Osteocyte (in vitro differentiated cells): ENCODE measurements around the gene SRSF6. TPM values are rescaled to one million over a fixed set of nuclear protein-coding genes. Genes with fewer than 3 reads are reported as not detected.
"Not testable (repeated sequence)": the region's sequence is repeated elsewhere in the genome, so short reads cannot be mapped to it uniquely, and the experiment has no call there.

Experiments
- DNase-seq: peaks from one replicate; pipeline ENCODE4 v3.0.0; 2021; ENCODE audit warnings: mixed read lengths; ENCODE audit not compliant: unreplicated experiment; ENCODE audit errors: extremely low spot score
- H3K27ac Mint-ChIP-seq: one replicate; pipeline ENCODE4 v1.8.0; 2021; ENCODE audit warnings: mild to moderate bottlenecking, mixed read lengths; ENCODE audit not compliant: unreplicated experiment
- H3K27me3 Mint-ChIP-seq: one replicate; pipeline ENCODE4 v1.8.0; 2021; ENCODE audit warnings: mixed read lengths; ENCODE audit not compliant: unreplicated experiment
- H3K36me3 Mint-ChIP-seq: one replicate; pipeline ENCODE4 v1.8.0; 2021; ENCODE audit warnings: mixed read lengths; ENCODE audit not compliant: unreplicated experiment
- H3K4me1 Mint-ChIP-seq: one replicate; pipeline ENCODE4 v1.8.0; 2021; ENCODE audit warnings: mixed read lengths; ENCODE audit not compliant: unreplicated experiment
- H3K4me3 Mint-ChIP-seq: one replicate; pipeline ENCODE4 v1.8.0; 2021; ENCODE audit warnings: mild to moderate bottlenecking, moderate library complexity, mixed read lengths; ENCODE audit not compliant: unreplicated experiment
- H3K9me3 Mint-ChIP-seq: one replicate; pipeline ENCODE4 v1.8.0; 2021; ENCODE audit warnings: mixed read lengths; ENCODE audit not compliant: unreplicated experiment
- CTCF ChIP-seq: fragments of 200-600 bp; sonication (generic); IDR thresholded peaks from 2 replicates; pipeline ENCODE4 v1.5.0; 2021; ENCODE audit warnings: antibody characterized with exemption, mild to moderate bottlenecking, moderate library complexity
- total RNA-seq: library from RNA; stranded (reverse); gene quantifications from 2 replicates; pipeline ENCODE4 v1.2.1, GENCODE V29; 2021

SRSF6 gene
- total RNA-seq, 1 donor from 2014 or later = 200 TPM

GRCh38 chr20:43416591-43417228 is 41.0 kb upstream of the SRSF6 start:
- no peak for TF ChIP-seq CTCF
- Mint-ChIP-seq H3K9me3 (peaks cover 30% of the 10 kb centered on the region), H3K4me3 (no peak overlapping the region), H3K27ac (no peak overlapping the region), H3K36me3 (no peaks in the 10 kb centered on the region), H3K4me1 (no peaks in the 10 kb centered on the region), H3K27me3 (no peaks in the 10 kb centered on the region)
- no peak for DNase-seq

- Mint-ChIP-seq H3K4me1 (no peaks in the 10 kb centered on the region), H3K4me3 (no peak overlapping the region), H3K27me3 (no peaks in the 10 kb centered on the region), H3K9me3 (peaks cover 30% of the 10 kb centered on the region), H3K36me3 (no peaks in the 10 kb centered on the region), H3K27ac (no peak overlapping the region)
- DNase-seq = no peak
- TF ChIP-seq CTCF = no peak
Measured at GRCh38 chr20:43420192-43420591, 37.5 kb upstream of the SRSF6 start.

GRCh38 chr20:43420913-43421312 is 36.8 kb upstream of the SRSF6 start:
- not testable (repeated sequence) for H3K36me3 Mint-ChIP-seq, H3K27ac Mint-ChIP-seq, DNase-seq, H3K4me3 Mint-ChIP-seq, H3K27me3 Mint-ChIP-seq, H3K4me1 Mint-ChIP-seq
- H3K9me3 Mint-ChIP-seq = peaks cover 30% of the 10 kb centered on the region

GRCh38 chr20:43426172-43426571 is 31.5 kb upstream of the SRSF6 start:
- Mint-ChIP-seq H3K9me3 (peaks cover under 1% of the 10 kb centered on the region), H3K27me3 (peaks cover 12% of the 10 kb centered on the region), H3K27ac (no peak overlapping the region), H3K4me3 (no peak overlapping the region), H3K36me3 (no peaks in the 10 kb centered on the region), H3K4me1 (no peaks in the 10 kb centered on the region)
- no peak for TF ChIP-seq CTCF
- no peak for DNase-seq

- H3K27ac Mint-ChIP-seq = no peak overlapping the region
- DNase-seq = peak; percentile 53
- H3K9me3 Mint-ChIP-seq = no peaks in the 10 kb centered on the region
- H3K4me1 Mint-ChIP-seq = no peaks in the 10 kb centered on the region
- no peak overlapping the region for H3K4me3 Mint-ChIP-seq
- no peaks in the 10 kb centered on the region for H3K36me3 Mint-ChIP-seq
- TF ChIP-seq CTCF = no peak
- peaks cover 20% of the 10 kb centered on the region for H3K27me3 Mint-ChIP-seq
Measured at GRCh38 chr20:43430265-43431133, 27.2 kb upstream of the SRSF6 start.
